HepG2 (cell line): ENCODE measurements around the gene SH3D19. TPM values are rescaled to one million over a fixed set of nuclear protein-coding genes. Genes with fewer than 3 reads are reported as not detected.
A peak's percentile ranks its signal among the peaks of the same experiment; 100 is the strongest.

Experiments
- DNMT3B ChIP-seq: conservative IDR thresholded peaks from 2 replicates; pipeline ENCODE4 v1.6.1; 2016; ENCODE audit warnings: missing biosample characterization, control low read depth
- EHMT2 ChIP-seq: fragments of 200-600 bp; sonication (generic); IDR thresholded peaks from 2 replicates; pipeline ENCODE4 v1.7.0; 2017; ENCODE audit warnings: antibody characterized with exemption, low read depth, low read length, borderline replicate concordance
- FOXA3 ChIP-seq: IDR thresholded peaks from 2 replicates; pipeline ENCODE4 v1.6.1; 2016; ENCODE audit warnings: missing genetic modification reagents, missing compliant biosample characterization
- HMG20A ChIP-seq: IDR thresholded peaks from 2 replicates; pipeline ENCODE4 v1.6.1; 2016; ENCODE audit warnings: borderline replicate concordance
- KDM1A ChIP-seq: IDR thresholded peaks from 2 replicates; pipeline ENCODE4 v1.6.1; 2016; ENCODE audit warnings: missing compliant biosample characterization
- KDM4B ChIP-seq: sonication (generic); formaldehyde crosslinking; IDR thresholded peaks from 2 replicates; pipeline ENCODE4 v1.4.0; 2020; ENCODE audit warnings: missing genetic modification reagents
- KLF12 ChIP-seq: sonication (generic); formaldehyde crosslinking; IDR thresholded peaks from 2 replicates; pipeline ENCODE4 v1.4.0; 2020; ENCODE audit warnings: missing genetic modification reagents, borderline replicate concordance
- NR3C1 ChIP-seq: sonication (generic); formaldehyde crosslinking; IDR thresholded peaks from 2 replicates; pipeline ENCODE4 v1.4.0; 2020; ENCODE audit warnings: missing genetic modification reagents
- RXRA ChIP-seq: sonication (generic); formaldehyde crosslinking; IDR thresholded peaks from 2 replicates; pipeline ENCODE4 v1.5.1; 2020; ENCODE audit warnings: missing genetic modification reagents
- SOX5 ChIP-seq: IDR thresholded peaks from 2 replicates; pipeline ENCODE4 v1.6.1; 2016; ENCODE audit warnings: borderline replicate concordance
- SP4 ChIP-seq: sonication (generic); formaldehyde crosslinking; IDR thresholded peaks from 2 replicates; pipeline ENCODE4 v1.8.1; 2023; ENCODE audit warnings: mild to moderate bottlenecking, missing genetic modification reagents
- SRF ChIP-seq: IDR thresholded peaks from 2 replicates; pipeline ENCODE4 v1.6.1; 2011; ENCODE audit warnings: mild to moderate bottlenecking, low read depth, low read length, moderate library complexity
- TCF12 ChIP-seq, 2 experiments: fragments of 450-650 bp in 1 of 2; sonication (generic) in 1 of 2; formaldehyde crosslinking in 1 of 2; IDR thresholded peaks; 2 replicates each; pipeline versions ENCODE4 v1.6.1 to v1.8.0; 2017 to 2022; ENCODE audit warnings: antibody characterized with exemption in 1 of 2, mild to moderate bottlenecking in 1 of 2, missing genetic modification reagents in 1 of 2, moderate library complexity in 1 of 2
- TRIM24 ChIP-seq: sonication (generic); formaldehyde crosslinking; IDR thresholded peaks from 2 replicates; pipeline ENCODE4 v1.8.0; 2022; ENCODE audit warnings: mild to moderate bottlenecking, missing genetic modification reagents
- ZFY ChIP-seq: sonication (generic); formaldehyde crosslinking; IDR thresholded peaks from 2 replicates; pipeline ENCODE4 v1.4.0; 2020; ENCODE audit warnings: missing genetic modification reagents
- ZNF530 ChIP-seq: sonication (generic); formaldehyde crosslinking; IDR thresholded peaks from 2 replicates; pipeline ENCODE4 v1.5.0; 2020; ENCODE audit warnings: low read depth, mild to moderate bottlenecking, missing genetic modification reagents
- ZNF569 ChIP-seq: sonication (generic); formaldehyde crosslinking; IDR thresholded peaks from 2 replicates; pipeline ENCODE4 v1.5.0; 2020; ENCODE audit warnings: mild to moderate bottlenecking, missing genetic modification reagents, moderate library complexity, borderline replicate concordance
- ZNF616 ChIP-seq: sonication (generic); formaldehyde crosslinking; IDR thresholded peaks from 2 replicates; pipeline ENCODE4 v1.5.0; 2020; ENCODE audit warnings: low read depth, mild to moderate bottlenecking, missing genetic modification reagents
- ZNF891 ChIP-seq: sonication (generic); formaldehyde crosslinking; IDR thresholded peaks from 2 replicates; pipeline ENCODE4 v1.5.0; 2020; ENCODE audit warnings: mild to moderate bottlenecking, missing genetic modification reagents
- polyA plus RNA-seq, 8 experiments: library from polyadenylated mRNA; depleted of rRNA in 3 of 8; stranded (reverse) in 7 of 8; unstranded in 1 of 8; fragments of >200 nt; fragmentation: Illumina TruSeq in 4 of 8; extraction: Trizol in 4 of 8; gene quantifications; 2 replicates each; pipeline versions ENCODE4 v1.2.1 to v1.2.3, GENCODE V29; 2011 to 2016; ENCODE audit warnings: low read depth in 4 of 8, missing spikeins in 1 of 8, mixed read lengths in 1 of 8; ENCODE audit not compliant: insufficient read depth in 1 of 8
- total RNA-seq, 5 experiments: library from RNA; depleted of rRNA; stranded (reverse); fragments of >200 nt; fragmentation: Illumina TruSeq; extraction: Trizol; gene quantifications; 2 replicates each; pipeline ENCODE4 v1.2.3, GENCODE V29; 2016; ENCODE audit warnings: low read depth in 1 of 5
- TF ChIP-seq, protein P1 (sequence below): sonication (generic); formaldehyde crosslinking; IDR thresholded peaks from 2 replicates; pipeline ENCODE4 v1.8.0; 2022; ENCODE audit warnings: mild to moderate bottlenecking, missing genetic modification reagents, moderate library complexity
- TF ChIP-seq, protein P2 (sequence below): sonication (generic); formaldehyde crosslinking; IDR thresholded peaks from 2 replicates; pipeline ENCODE4 v1.5.0; 2020; ENCODE audit warnings: mild to moderate bottlenecking, missing genetic modification reagents, borderline replicate concordance
- TF ChIP-seq, protein P3 (sequence below), 2 experiments: sonication (generic) in 1 of 2; formaldehyde crosslinking in 1 of 2; IDR thresholded peaks; 2 replicates each; pipeline versions ENCODE4 v1.4.0 to v1.6.1; 2018 to 2020; ENCODE audit warnings: missing genetic modification reagents in 2 of 2, borderline replicate concordance in 1 of 2, low read depth in 1 of 2, mild to moderate bottlenecking in 1 of 2, missing biosample characterization in 1 of 2
- TF ChIP-seq, protein P4 (sequence below): IDR thresholded peaks from 2 replicates; pipeline ENCODE4 v1.6.1; 2016; ENCODE audit warnings: mild to moderate bottlenecking, missing biosample characterization, missing genetic modification reagents
- TF ChIP-seq, protein P5 (sequence below): sonication (generic); formaldehyde crosslinking; IDR thresholded peaks from 2 replicates; pipeline ENCODE4 v1.4.0; 2020; ENCODE audit warnings: missing genetic modification reagents
- TF ChIP-seq, protein P6 (sequence below): IDR thresholded peaks from 2 replicates; pipeline ENCODE4 v1.6.1; 2016

Gene SH3D19
- total and polyA plus RNA-seq, 2 of the 13 experiments (the other 11 are each of a cell fraction or from before 2014, with no cell fraction given) = 31.2 to 38.0 TPM

DNA sequence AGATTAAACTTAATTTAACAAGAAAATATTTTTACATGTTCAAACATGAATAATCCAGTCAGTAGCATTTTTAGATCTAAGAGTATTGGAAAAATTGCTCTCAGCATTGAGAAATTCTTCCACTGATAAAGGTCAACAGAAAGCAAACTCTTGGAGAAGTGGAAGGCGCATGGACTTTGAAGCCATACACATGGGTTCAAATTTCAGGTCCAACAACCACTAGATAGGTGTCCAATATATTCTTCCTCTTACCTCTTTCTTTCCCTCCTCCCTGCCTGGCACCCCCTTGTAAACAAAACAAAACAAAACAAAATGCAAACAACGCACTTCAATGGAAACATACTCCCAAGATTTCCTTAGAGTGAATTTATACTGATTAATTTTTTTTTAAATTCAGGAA is 76.9 kb downstream of the SH3D19 start (continued):
- TF ChIP-seq RXRA (CRISPR knock-in tag) (no peak), FOXA3 (CRISPR knock-in tag) (peak; percentile 43; the same call in 1 of the 2 replicates), ZNF891 (CRISPR knock-in tag) (no peak), HMG20A (CRISPR knock-in tag) (0 out of 2 replicates have a peak, but pooled peaks have one; percentile 19), SRF (no peak), NR3C1 (CRISPR knock-in tag) (no peak), TCF12 (IDR thresholded peaks at IDR 0.05) (no peak), TCF12 (CRISPR knock-in tag; IDR thresholded peaks at IDR 0.05) (no peak), ZNF530 (CRISPR knock-in tag) (no peak), ZFY (no peak), SP4 (CRISPR knock-in tag) (no peak), DNMT3B (CRISPR knock-in tag) (no peak), KLF12 (CRISPR knock-in tag) (no peak), ZNF616 (CRISPR knock-in tag) (no peak), ZNF569 (no peak), KDM1A (CRISPR knock-in tag) (0 out of 2 replicates have a peak, but pooled peaks have one; percentile 31), SOX5 (peak; percentile 16; the same call in 1 of the 2 replicates), TRIM24 (CRISPR knock-in tag) (0 out of 2 replicates have a peak, but pooled peaks have one; percentile 39), KDM4B (CRISPR knock-in tag) (no peak), EHMT2 (no peak)
- TF ChIP-seq, protein P1, sequence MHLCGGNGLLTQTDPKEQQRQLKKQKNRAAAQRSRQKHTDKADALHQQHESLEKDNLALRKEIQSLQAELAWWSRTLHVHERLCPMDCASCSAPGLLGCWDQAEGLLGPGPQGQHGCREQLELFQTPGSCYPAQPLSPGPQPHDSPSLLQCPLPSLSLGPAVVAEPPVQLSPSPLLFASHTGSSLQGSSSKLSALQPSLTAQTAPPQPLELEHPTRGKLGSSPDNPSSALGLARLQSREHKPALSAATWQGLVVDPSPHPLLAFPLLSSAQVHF (CRISPR knock-in tag) = no peak
- TF ChIP-seq, protein P2, sequence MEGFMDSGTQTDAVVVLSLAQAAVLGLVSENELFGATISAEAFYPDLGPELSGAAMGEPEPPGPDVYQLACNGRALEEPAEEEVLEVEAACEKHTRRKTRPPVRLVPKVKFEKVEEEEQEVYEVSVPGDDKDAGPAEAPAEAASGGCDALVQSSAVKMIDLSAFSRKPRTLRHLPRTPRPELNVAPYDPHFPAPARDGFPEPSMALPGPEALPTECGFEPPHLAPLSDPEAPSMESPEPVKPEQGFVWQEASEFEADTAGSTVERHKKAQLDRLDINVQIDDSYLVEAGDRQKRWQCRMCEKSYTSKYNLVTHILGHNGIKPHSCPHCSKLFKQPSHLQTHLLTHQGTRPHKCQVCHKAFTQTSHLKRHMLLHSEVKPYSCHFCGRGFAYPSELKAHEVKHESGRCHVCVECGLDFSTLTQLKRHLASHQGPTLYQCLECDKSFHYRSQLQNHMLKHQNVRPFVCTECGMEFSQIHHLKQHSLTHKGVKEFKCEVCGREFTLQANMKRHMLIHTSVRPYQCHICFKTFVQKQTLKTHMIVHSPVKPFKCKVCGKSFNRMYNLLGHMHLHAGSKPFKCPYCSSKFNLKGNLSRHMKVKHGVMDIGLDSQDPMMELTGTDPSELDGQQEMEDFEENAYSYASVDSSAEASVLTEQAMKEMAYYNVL (CRISPR knock-in tag) = peak; percentile 56; the same call in 1 of the 2 replicates
- TF ChIP-seq, protein P3, sequence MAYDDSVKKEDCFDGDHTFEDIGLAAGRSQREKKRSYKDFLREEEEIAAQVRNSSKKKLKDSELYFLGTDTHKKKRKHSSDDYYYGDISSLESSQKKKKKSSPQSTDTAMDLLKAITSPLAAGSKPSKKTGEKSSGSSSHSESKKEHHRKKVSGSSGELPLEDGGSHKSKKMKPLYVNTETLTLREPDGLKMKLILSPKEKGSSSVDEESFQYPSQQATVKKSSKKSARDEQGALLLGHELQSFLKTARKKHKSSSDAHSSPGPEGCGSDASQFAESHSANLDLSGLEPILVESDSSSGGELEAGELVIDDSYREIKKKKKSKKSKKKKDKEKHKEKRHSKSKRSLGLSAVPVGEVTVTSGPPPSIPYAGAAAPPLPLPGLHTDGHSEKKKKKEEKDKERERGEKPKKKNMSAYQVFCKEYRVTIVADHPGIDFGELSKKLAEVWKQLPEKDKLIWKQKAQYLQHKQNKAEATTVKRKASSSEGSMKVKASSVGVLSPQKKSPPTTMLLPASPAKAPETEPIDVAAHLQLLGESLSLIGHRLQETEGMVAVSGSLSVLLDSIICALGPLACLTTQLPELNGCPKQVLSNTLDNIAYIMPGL (CRISPR knock-in tag; IDR thresholded peaks at IDR 0.05; ENCODE audit: borderline replicate concordance in 1 of 2, low read depth in 1 of 2) = no peak
- TF ChIP-seq, protein P4, sequence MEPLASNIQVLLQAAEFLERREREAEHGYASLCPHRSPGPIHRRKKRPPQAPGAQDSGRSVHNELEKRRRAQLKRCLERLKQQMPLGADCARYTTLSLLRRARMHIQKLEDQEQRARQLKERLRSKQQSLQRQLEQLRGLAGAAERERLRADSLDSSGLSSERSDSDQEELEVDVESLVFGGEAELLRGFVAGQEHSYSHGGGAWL (CRISPR knock-in tag) = no peak
- TF ChIP-seq, protein P5, sequence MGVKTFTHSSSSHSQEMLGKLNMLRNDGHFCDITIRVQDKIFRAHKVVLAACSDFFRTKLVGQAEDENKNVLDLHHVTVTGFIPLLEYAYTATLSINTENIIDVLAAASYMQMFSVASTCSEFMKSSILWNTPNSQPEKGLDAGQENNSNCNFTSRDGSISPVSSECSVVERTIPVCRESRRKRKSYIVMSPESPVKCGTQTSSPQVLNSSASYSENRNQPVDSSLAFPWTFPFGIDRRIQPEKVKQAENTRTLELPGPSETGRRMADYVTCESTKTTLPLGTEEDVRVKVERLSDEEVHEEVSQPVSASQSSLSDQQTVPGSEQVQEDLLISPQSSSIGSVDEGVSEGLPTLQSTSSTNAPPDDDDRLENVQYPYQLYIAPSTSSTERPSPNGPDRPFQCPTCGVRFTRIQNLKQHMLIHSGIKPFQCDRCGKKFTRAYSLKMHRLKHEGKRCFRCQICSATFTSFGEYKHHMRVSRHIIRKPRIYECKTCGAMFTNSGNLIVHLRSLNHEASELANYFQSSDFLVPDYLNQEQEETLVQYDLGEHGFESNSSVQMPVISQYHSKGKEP (CRISPR knock-in tag) = no peak
- TF ChIP-seq, protein P6, sequence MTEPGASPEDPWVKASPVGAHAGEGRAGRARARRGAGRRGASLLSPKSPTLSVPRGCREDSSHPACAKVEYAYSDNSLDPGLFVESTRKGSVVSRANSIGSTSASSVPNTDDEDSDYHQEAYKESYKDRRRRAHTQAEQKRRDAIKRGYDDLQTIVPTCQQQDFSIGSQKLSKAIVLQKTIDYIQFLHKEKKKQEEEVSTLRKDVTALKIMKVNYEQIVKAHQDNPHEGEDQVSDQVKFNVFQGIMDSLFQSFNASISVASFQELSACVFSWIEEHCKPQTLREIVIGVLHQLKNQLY = no peak
